ENCODE data around the gene GUCD1. TPM values are rescaled to one million over a fixed set of nuclear protein-coding genes. Genes with fewer than 3 reads are reported as not detected.

GUCD1 gene
- total and polyA plus RNA-seq, 2 of the 13 experiments (the other 11 are each of a cell fraction or from before 2014, with no cell fraction given) = 128 to 245 TPM

DNA sequence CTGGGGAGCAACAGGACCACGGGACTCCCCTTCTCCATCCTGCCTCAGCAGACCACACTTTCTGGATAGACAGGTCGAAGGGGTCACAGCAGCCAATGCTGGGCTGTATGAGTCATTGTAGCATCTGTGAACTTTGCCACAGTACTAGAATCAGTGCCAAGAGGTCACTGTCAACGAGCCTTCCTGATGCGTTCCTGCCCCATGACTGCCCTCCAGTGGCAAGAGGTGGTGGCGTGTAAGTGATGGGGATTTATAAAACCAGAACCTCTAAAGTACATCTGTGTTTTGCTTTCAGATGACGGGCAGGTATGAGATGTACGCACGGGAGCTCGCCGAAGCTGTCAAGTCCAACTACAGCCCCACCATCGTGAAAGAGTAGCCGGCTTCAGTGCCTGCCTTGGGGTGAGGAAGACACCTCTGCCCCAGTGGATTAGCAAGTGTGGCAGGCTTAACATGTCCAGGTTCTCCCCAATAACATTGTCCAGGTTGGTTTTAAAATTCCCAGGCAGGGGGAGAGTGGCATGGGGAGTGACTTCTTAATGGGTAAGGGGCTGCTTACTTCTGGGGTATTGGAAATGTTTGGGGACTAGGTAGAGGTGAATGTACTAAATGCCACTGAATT, 29.4 kb downstream of the GUCD1 start (continued):
- TF ChIP-seq, protein P1, sequence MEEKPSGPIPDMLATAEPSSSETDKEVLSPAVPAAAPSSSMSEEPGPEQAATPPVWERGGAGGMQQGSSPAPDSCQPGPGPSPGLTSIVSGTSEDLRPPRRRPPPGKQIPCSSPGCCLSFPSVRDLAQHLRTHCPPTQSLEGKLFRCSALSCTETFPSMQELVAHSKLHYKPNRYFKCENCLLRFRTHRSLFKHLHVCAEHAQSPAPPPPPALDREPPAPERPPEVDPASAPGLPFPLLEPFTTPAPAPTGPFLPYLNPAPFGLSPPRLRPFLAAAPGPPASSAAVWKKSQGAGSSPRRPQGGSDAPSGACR (CRISPR knock-in tag; IDR thresholded peaks at IDR 0.05) = no peak
- TF ChIP-seq ZFX (CRISPR knock-in tag; IDR thresholded peaks at IDR 0.05; ENCODE audit: low read depth) (peak; percentile 45; the same call in 1 of the 2 replicates), HNRNPH1 (optimal IDR thresholded peaks at IDR 0.05; ENCODE audit: low read depth, low read length) (no peak), NONO (IDR thresholded peaks at IDR 0.05) (no peak), NONO (CRISPR knock-in tag; conservative IDR thresholded peaks at IDR 0.05) (peak; percentile 54; the same call in 1 of the 2 replicates), DBP (CRISPR knock-in tag; IDR thresholded peaks at IDR 0.05; ENCODE audit: not compliant biosample characterization) (no peak), HNRNPK (IDR thresholded peaks at IDR 0.05; ENCODE audit: low read depth, low read length, poor library complexity, severe bottlenecking) (no peak), TRAFD1 (CRISPR knock-in tag; IDR thresholded peaks at IDR 0.05; ENCODE audit: borderline replicate concordance) (no peak), CBX1 (IDR thresholded peaks at IDR 0.05; ENCODE audit: low read depth) (no peak), TCF7L2 (IDR thresholded peaks at IDR 0.05; ENCODE audit: low read depth, low read length) (no peak), HDAC6 (IDR thresholded peaks at IDR 0.05; ENCODE audit: low read depth, low read length) (no peak), ZNF557 (CRISPR knock-in tag; IDR thresholded peaks at IDR 0.05) (no peak), ETV5 (CRISPR knock-in tag; IDR thresholded peaks at IDR 0.05; ENCODE audit: borderline replicate concordance) (peak; percentile 60; the same call in 1 of the 2 replicates), ZFP62 (CRISPR knock-in tag; IDR thresholded peaks at IDR 0.05) (no peak), ZBTB3 (CRISPR knock-in tag; IDR thresholded peaks at IDR 0.05; ENCODE audit: borderline replicate concordance, low read depth) (no peak), RELA (CRISPR knock-in tag; IDR thresholded peaks at IDR 0.05) (no peak), HIVEP1 (CRISPR knock-in tag; IDR thresholded peaks at IDR 0.05) (no peak), MYPOP (CRISPR knock-in tag; IDR thresholded peaks at IDR 0.05) (no peak), SNRNP70 (IDR thresholded peaks at IDR 0.05; ENCODE audit: low read depth, low read length) (no peak), GZF1 (CRISPR knock-in tag; IDR thresholded peaks at IDR 0.05) (no peak), ZNF770 (CRISPR knock-in tag; IDR thresholded peaks at IDR 0.05) (peak; percentile 47; the same call in 1 of the 2 replicates), ZNF790 (CRISPR knock-in tag; IDR thresholded peaks at IDR 0.05; ENCODE audit: borderline replicate concordance) (no peak)
- TF ChIP-seq, protein P2, sequence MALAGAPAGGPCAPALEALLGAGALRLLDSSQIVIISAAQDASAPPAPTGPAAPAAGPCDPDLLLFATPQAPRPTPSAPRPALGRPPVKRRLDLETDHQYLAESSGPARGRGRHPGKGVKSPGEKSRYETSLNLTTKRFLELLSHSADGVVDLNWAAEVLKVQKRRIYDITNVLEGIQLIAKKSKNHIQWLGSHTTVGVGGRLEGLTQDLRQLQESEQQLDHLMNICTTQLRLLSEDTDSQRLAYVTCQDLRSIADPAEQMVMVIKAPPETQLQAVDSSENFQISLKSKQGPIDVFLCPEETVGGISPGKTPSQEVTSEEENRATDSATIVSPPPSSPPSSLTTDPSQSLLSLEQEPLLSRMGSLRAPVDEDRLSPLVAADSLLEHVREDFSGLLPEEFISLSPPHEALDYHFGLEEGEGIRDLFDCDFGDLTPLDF (CRISPR knock-in tag; IDR thresholded peaks at IDR 0.05) = no peak
